CD4-positive, alpha-beta memory T cell (primary cell): Measurements from ENCODE around the gene GALNTL6. TPM values are rescaled to one million over a fixed set of nuclear protein-coding genes. Genes with fewer than 3 reads are reported as not detected.
"Not testable (repeated sequence)": the region's sequence is repeated elsewhere in the genome, so short reads cannot be mapped to it uniquely, and the experiment has no call there.

Experiments
- CTCF ChIA-PET: fragments of 350-600 bp; sonication (Branson Sonifier 250); formaldehyde crosslinking; loops from one replicate; lab custom pipeline; 2021; ENCODE audit warnings: inconsistent platforms; ENCODE audit not compliant: partially characterized antibody; lab: Charles Lee
- POLR2A ChIA-PET: fragments of 350-600 bp; sonication (Branson Sonifier 250); formaldehyde crosslinking; loops from one replicate; lab custom pipeline; 2021; ENCODE audit not compliant: partially characterized antibody; lab: Charles Lee
- DNase-seq, 5 donors: peaks; one replicate each; pipeline versions ENCODE4 v3.0.0 to v3.0.0-alpha.2; 2020 to 2022; ENCODE audit warnings: mixed read lengths in 1 of 5
- H3K27ac ChIP-seq: one replicate; pipeline ENCODE4 v1.7.0; 2013; ENCODE audit warnings: low read depth, low read length
- H3K27me3 ChIP-seq: 2 replicates; pipeline ENCODE4 v1.7.0; 2013; ENCODE audit warnings: mild to moderate bottlenecking, low read length, moderate library complexity; ENCODE audit not compliant: insufficient read depth
- H3K36me3 ChIP-seq: 2 replicates; pipeline ENCODE4 v1.7.0; 2013; ENCODE audit warnings: mild to moderate bottlenecking, low read length, moderate library complexity; ENCODE audit not compliant: insufficient read depth
- H3K4me1 ChIP-seq: 2 replicates; pipeline ENCODE4 v1.7.0; 2013; ENCODE audit warnings: mild to moderate bottlenecking, low read length, moderate library complexity; ENCODE audit not compliant: insufficient read depth
- H3K4me3 ChIP-seq, 2 donors: one replicate each; pipeline ENCODE4 v1.7.0; 2013; ENCODE audit warnings: low read length in 2 of 2, mild to moderate bottlenecking in 1 of 2
- H3K9me3 ChIP-seq, 2 donors: one replicate each; pipeline ENCODE4 v1.7.0; 2013; ENCODE audit warnings: low read length in 2 of 2, control low read depth in 1 of 2; ENCODE audit not compliant: control insufficient read depth in 1 of 2
- H3K27ac Mint-ChIP-seq, 7 donors: one replicate each; pipeline ENCODE4 v1.8.0; 2020 to 2021; ENCODE audit warnings: mixed read lengths in 7 of 7, mild to moderate bottlenecking in 6 of 7, inconsistent platforms in 3 of 7, moderate library complexity in 3 of 7
- H3K27me3 Mint-ChIP-seq, 2 donors: one replicate each; pipeline ENCODE4 v1.8.0; 2020 to 2021; ENCODE audit warnings: mixed read lengths in 2 of 2
- H3K36me3 Mint-ChIP-seq, 2 donors: one replicate each; pipeline ENCODE4 v1.8.0; 2020 to 2021; ENCODE audit warnings: mixed read lengths in 2 of 2, inconsistent platforms in 1 of 2, mild to moderate bottlenecking in 1 of 2
- H3K4me1 Mint-ChIP-seq, 4 donors: one replicate each; pipeline ENCODE4 v1.8.0; 2020 to 2021; ENCODE audit warnings: mixed read lengths in 4 of 4, mild to moderate bottlenecking in 1 of 4
- H3K4me3 Mint-ChIP-seq, 8 donors: one replicate each; pipeline ENCODE4 v1.8.0; 2020 to 2021; ENCODE audit warnings: mixed read lengths in 8 of 8, mild to moderate bottlenecking in 7 of 8, moderate library complexity in 6 of 8, inconsistent platforms in 3 of 8
- H3K9me3 Mint-ChIP-seq, 8 donors: one replicate each; pipeline ENCODE4 v1.8.0; 2020 to 2021; ENCODE audit warnings: mixed read lengths in 8 of 8, mild to moderate bottlenecking in 5 of 8, inconsistent platforms in 3 of 8, moderate library complexity in 1 of 8
- intact Hi-C: fragments of 100-400 bp; cut with micrococcal nuclease; formaldehyde crosslinking; loops from one replicate; pipeline ENCODE4 v1.15.1; 2023
- polyA plus RNA-seq, 2 donors: library from polyadenylated mRNA; unstranded; fragments of 300-500 nt; fragmentation: Illumina TruSeq; gene quantifications; one replicate each; pipeline ENCODE4 v1.2.3, GENCODE V29; 2021
- total RNA-seq, 2 experiments: library from RNA; stranded (reverse); gene quantifications; one replicate each; pipeline ENCODE4 v1.2.3, GENCODE V29; 2021

Gene GALNTL6
- total and polyA plus RNA-seq, 4 experiments from 2014 or later, result not detected

GRCh38 chr4:172917403-172917802 lies 1104.2 kb downstream of the GALNTL6 start:
- H3K9me3 ChIP-seq, H3K36me3 Mint-ChIP-seq, H3K4me3 ChIP-seq, H3K4me1 Mint-ChIP-seq, intact Hi-C loops, H3K4me3 Mint-ChIP-seq, H3K27ac Mint-ChIP-seq, H3K27me3 Mint-ChIP-seq, CTCF ChIA-PET, POLR2A ChIA-PET, H3K27me3 ChIP-seq, H3K36me3 ChIP-seq, H3K27ac ChIP-seq, DNase-seq, H3K4me1 ChIP-seq: not testable (repeated sequence)
- H3K9me3 Mint-ChIP-seq, result peaks cover 0 to 23% (median 5%) of the 10 kb centered on the region in 8 donors

DNA sequence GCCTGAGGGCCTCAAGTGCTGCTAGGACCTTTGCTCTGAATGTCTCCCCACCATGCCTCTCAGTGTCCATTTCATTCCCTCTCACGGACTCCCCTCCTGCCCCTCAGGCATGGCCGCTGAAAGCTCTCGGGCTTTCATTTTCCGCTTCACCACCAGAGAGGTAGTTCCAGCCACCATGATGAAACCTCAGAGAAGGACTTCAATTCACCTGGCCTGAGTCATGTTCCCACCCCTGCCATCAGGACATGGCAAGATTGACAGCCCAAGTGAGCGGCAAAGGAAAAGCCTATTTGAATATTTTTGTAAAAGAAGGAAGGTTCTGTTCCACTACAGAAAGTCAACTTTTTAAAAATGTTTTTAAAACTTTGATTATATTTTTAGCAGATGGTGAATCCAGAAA lies 1106.1 kb downstream of the GALNTL6 start:
- no peak overlapping the region for H3K27ac ChIP-seq
- Mint-ChIP-seq H3K27me3 (peaks cover 0 to under 1% of the 10 kb centered on the region in 2 donors), H3K4me1 (no peaks in the 10 kb centered on the region), H3K4me3 (no peak overlapping the region), H3K36me3 (no peaks in the 10 kb centered on the region), H3K27ac (no peak overlapping the region), H3K9me3 (peaks cover 0 to 26% (median 6%) of the 10 kb centered on the region in 8 donors)
- intact Hi-C loops, result no loop called here
- no peak for DNase-seq
- no peak overlapping the region for H3K4me3 ChIP-seq
- H3K4me1 ChIP-seq, result no peaks in the 10 kb centered on the region
- CTCF ChIA-PET, result no interaction called here
- H3K36me3 ChIP-seq, result no peaks in the 10 kb centered on the region
- POLR2A ChIA-PET, result no interaction called here
- H3K9me3 ChIP-seq, result no peaks in the 10 kb centered on the region
- no peaks in the 10 kb centered on the region for H3K27me3 ChIP-seq

DNA sequence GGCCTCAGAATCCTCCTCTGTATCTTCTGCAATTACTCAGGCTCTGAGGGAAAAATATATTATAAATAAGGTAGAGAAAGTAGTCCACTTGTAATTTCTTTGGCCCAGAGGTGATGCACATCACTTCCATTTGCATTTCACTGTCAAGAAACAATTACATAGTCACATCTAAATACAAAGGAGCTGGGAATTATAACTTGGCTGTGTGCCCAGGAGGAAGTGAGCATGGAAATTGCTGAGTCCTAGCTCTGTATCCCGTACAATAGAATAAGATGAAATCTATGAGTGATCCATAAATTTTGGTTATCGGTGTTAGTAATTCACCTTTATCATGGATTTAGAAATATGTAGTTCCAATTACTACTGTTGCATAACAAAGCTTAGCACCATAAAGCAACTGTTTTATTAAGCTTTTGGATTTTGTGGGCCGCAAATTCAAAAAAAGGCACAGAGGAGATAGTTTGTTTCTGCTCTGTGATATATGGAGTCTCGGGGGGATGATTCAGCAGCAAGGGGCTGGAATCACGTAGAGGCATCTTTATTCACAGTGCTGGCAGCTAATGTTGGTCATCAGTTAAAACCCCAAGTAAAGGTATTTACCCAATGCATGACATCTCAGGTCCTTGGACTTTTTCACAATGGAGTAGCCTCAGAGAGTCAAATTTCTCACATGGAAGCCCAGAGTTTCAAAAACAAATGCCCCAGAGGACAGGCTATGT lies 1114.1 kb downstream of the GALNTL6 start:
- Mint-ChIP-seq H3K4me1 (no peaks in the 10 kb centered on the region), H3K27me3 (peaks cover 0 to 3% of the 10 kb centered on the region in 2 donors), H3K36me3 (no peaks in the 10 kb centered on the region), H3K4me3 (no peak overlapping the region), H3K9me3 (peaks cover 0 to 6% (median 4%) of the 10 kb centered on the region in 8 donors), H3K27ac (no peak overlapping the region)
- intact Hi-C loops, result no loop called here
- H3K27me3 ChIP-seq, result no peaks in the 10 kb centered on the region
- H3K4me3 ChIP-seq, result no peak overlapping the region
- H3K27ac ChIP-seq, result no peak overlapping the region
- no peak for DNase-seq
- CTCF ChIA-PET, result no interaction called here
- no peaks in the 10 kb centered on the region for H3K9me3 ChIP-seq
- no peaks in the 10 kb centered on the region for H3K36me3 ChIP-seq
- POLR2A ChIA-PET, result no interaction called here
- H3K4me1 ChIP-seq, result no peaks in the 10 kb centered on the region

DNA sequence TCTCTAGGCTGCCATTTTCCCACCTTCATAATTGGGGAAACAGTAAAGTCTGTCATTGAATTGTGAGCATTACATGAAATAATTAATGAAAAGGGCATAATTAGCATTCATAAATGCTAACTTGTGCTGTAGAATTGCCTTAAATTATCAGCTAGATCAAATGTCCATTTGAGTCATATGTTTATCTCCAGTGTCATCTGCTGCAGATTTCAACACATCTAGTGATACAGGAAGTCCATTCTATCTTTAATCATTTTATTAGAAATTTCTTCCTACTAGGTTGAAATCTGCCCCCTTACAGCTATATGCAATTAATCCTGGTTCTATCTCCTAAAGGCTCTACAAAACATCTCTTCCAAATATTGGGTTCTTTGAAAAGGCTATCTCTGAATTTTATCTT lies 1115.1 kb downstream of the GALNTL6 start:
- no peak overlapping the region for H3K27ac Mint-ChIP-seq
- Histone ChIP-seq H3K9me3 (no peaks in the 10 kb centered on the region), H3K27ac (no peak overlapping the region), H3K36me3 (no peaks in the 10 kb centered on the region), H3K4me3 (no peak overlapping the region), H3K4me1 (no peaks in the 10 kb centered on the region), H3K27me3 (no peaks in the 10 kb centered on the region)
- no peak for DNase-seq
- H3K4me3 Mint-ChIP-seq, result no peak overlapping the region
- intact Hi-C loops, result no loop called here
- peaks cover 0 to 3% of the 10 kb centered on the region in 2 donors for H3K27me3 Mint-ChIP-seq
- no peaks in the 10 kb centered on the region for H3K4me1 Mint-ChIP-seq
- CTCF ChIA-PET, result no interaction called here
- POLR2A ChIA-PET, result no interaction called here
- H3K9me3 Mint-ChIP-seq, result peaks cover 0 to 6% (median 4%) of the 10 kb centered on the region in 8 donors
- H3K36me3 Mint-ChIP-seq, result no peaks in the 10 kb centered on the region

GRCh38 chr4:172938072-172938829 lies 1125.0 kb downstream of the GALNTL6 start:
- intact Hi-C loops, result no loop called here

DNA sequence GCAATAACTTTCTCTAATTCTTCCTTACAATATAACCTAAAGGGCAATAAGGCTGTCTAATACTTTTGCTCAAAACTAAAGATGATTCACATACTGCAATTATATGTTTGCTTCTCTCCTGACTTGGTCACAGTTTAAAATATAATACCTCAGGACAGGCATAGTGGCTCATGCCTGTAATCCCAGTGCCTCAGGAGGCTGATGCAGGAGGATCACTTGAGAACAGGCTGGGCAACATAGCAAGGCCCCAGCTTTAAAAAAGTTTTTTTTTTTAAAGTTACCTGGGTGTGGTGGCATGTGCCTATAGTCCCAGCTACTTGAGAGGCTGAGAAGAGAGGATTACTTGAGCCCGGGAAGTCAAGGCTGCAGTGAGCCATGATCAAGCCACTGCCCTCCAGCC lies 1125.7 kb downstream of the GALNTL6 start:
- CTCF ChIA-PET, result no interaction called here
- Histone ChIP-seq H3K36me3 (no peaks in the 10 kb centered on the region), H3K9me3 (no peaks in the 10 kb centered on the region), H3K4me3 (no peak overlapping the region), H3K27me3 (no peaks in the 10 kb centered on the region), H3K4me1 (no peaks in the 10 kb centered on the region), H3K27ac (no peak overlapping the region)
- no peak overlapping the region for H3K27ac Mint-ChIP-seq
- peaks cover 0 to 5% (median 0%) of the 10 kb centered on the region in 8 donors for H3K9me3 Mint-ChIP-seq
- H3K27me3 Mint-ChIP-seq, result peaks cover 0 to 11% of the 10 kb centered on the region in 2 donors
- no peak overlapping the region for H3K4me3 Mint-ChIP-seq
- H3K4me1 Mint-ChIP-seq, result no peaks in the 10 kb centered on the region
- H3K36me3 Mint-ChIP-seq, result no peaks in the 10 kb centered on the region
- POLR2A ChIA-PET, result no interaction called here
- no peak for DNase-seq
- intact Hi-C loops, result no loop called here

More at GRCh38 chr4:172938072-172938829, 1125.0 kb downstream of the GALNTL6 start:
- Mint-ChIP-seq H3K4me1 (no peaks in the 10 kb centered on the region), H3K9me3 (peaks cover 0 to 5% (median 0%) of the 10 kb centered on the region in 8 donors), H3K27ac (no peak overlapping the region), H3K27me3 (peaks cover 0 to 11% of the 10 kb centered on the region in 2 donors), H3K4me3 (no peak overlapping the region), H3K36me3 (no peaks in the 10 kb centered on the region)
- Histone ChIP-seq H3K4me3 (no peak overlapping the region), H3K36me3 (no peaks in the 10 kb centered on the region), H3K27me3 (no peaks in the 10 kb centered on the region), H3K27ac (no peak overlapping the region), H3K9me3 (no peaks in the 10 kb centered on the region), H3K4me1 (no peaks in the 10 kb centered on the region)
- ChIA-PET CTCF (no interaction called here), POLR2A (no interaction called here)
- DNase-seq, result no peak

DNA sequence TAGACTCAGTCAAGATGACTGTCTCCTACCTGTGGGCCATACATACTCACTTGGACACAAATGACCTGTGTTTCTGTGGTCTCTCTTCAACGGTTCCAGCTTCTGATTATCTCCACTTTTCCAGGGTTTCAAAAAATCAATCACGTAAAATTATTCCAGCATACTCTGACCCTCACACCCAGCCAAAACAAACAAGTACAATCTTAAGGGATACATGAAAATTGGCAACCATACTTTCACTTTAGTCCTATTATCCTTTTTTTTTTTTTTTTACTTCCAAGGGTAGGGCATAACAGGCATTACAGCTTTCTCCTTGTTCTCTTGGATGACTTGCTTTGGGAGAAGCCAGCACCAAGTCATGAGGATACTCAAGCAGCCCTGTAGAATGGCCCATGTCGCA lies 1129.6 kb downstream of the GALNTL6 start:
- H3K36me3 Mint-ChIP-seq, result no peaks in the 10 kb centered on the region
- intact Hi-C loops, result no loop called here
- POLR2A ChIA-PET, result no interaction called here
- H3K4me3 Mint-ChIP-seq, result no peak overlapping the region
- H3K27ac Mint-ChIP-seq, result no peak overlapping the region
- H3K9me3 ChIP-seq, result no peaks in the 10 kb centered on the region
- CTCF ChIA-PET, result no interaction called here
- peaks cover 0 to 5% (median 0%) of the 10 kb centered on the region in 8 donors for H3K9me3 Mint-ChIP-seq
- no peak overlapping the region for H3K4me3 ChIP-seq
- H3K4me1 Mint-ChIP-seq, result no peaks in the 10 kb centered on the region
- H3K4me1 ChIP-seq, result no peaks in the 10 kb centered on the region
- H3K36me3 ChIP-seq, result no peaks in the 10 kb centered on the region
- no peak for DNase-seq
- no peak overlapping the region for H3K27ac ChIP-seq
- H3K27me3 ChIP-seq, result no peaks in the 10 kb centered on the region
- H3K27me3 Mint-ChIP-seq, result peaks cover 0 to 6% of the 10 kb centered on the region in 2 donors
